Prostate gland (tissue), 2 donors: ENCODE results near the gene DHX9.

Source experiments
- POLR2A ChIP-seq: fragments of 450-650 bp; IDR thresholded peaks from one replicate; pipeline ENCODE4 v1.6.1; 2016; ENCODE audit warnings: antibody characterized with exemption, mild to moderate bottlenecking
- TF ChIP-seq, protein P1 (sequence below), 4 experiments: fragments of 200-600 bp in 2 of 4; fragments of 450-650 bp in 2 of 4; sonication (generic) in 2 of 4; IDR thresholded peaks; 1 replicate in 3 of 4; 2 replicates in 1 of 4; pipeline ENCODE4 v1.5.1; 2016 to 2019; ENCODE audit warnings: antibody characterized with exemption in 4 of 4, mild to moderate bottlenecking in 2 of 4, moderate library complexity in 2 of 4

DNA sequence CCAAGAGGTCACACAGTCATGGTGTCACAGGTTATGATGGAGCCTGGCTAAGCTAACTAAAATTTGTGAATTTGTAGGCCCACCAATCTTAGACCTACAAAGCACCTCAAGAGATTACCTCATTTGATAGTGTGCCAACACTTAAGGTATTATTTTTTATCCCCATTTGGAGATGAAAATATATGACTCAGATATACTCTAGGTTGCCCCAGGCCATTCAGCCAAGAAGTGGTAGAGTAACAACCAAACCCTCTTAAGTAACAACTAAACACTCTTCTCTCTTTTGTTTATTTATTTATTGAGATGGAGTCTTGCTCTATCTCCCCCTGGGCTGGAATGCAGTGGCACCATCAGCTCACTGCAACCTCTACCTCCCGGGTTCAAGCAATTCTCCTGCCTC is 35.3 kb upstream of the DHX9 start:
- TF ChIP-seq, protein P1, sequence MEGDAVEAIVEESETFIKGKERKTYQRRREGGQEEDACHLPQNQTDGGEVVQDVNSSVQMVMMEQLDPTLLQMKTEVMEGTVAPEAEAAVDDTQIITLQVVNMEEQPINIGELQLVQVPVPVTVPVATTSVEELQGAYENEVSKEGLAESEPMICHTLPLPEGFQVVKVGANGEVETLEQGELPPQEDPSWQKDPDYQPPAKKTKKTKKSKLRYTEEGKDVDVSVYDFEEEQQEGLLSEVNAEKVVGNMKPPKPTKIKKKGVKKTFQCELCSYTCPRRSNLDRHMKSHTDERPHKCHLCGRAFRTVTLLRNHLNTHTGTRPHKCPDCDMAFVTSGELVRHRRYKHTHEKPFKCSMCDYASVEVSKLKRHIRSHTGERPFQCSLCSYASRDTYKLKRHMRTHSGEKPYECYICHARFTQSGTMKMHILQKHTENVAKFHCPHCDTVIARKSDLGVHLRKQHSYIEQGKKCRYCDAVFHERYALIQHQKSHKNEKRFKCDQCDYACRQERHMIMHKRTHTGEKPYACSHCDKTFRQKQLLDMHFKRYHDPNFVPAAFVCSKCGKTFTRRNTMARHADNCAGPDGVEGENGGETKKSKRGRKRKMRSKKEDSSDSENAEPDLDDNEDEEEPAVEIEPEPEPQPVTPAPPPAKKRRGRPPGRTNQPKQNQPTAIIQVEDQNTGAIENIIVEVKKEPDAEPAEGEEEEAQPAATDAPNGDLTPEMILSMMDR (IDR thresholded peaks at IDR 0.05), result no peak
- no peak for TF ChIP-seq POLR2A
